Liver (tissue), 9 donors: ENCODE results near the gene LRRC28. TPM values are rescaled to one million over a fixed set of nuclear protein-coding genes. Genes with fewer than 3 reads are reported as not detected.

Experiments used
- DNase-seq: peaks from one replicate; pipeline ENCODE4 v3.0.0-alpha.2; 2017; ENCODE audit warnings: low spot score
- H3K27ac ChIP-seq, 2 donors: one replicate each; pipeline ENCODE4 v1.7.0; 2013; ENCODE audit warnings: inconsistent platforms in 2 of 2, low read length in 2 of 2, control low read depth in 1 of 2, low read depth in 1 of 2, mild to moderate bottlenecking in 1 of 2
- H3K27me3 ChIP-seq, 4 donors: one replicate each; pipeline versions ENCODE4 v1.6.1 to v1.7.0; 2013; ENCODE audit warnings: low read length in 3 of 4, inconsistent platforms in 1 of 4, mild to moderate bottlenecking in 1 of 4, moderate library complexity in 1 of 4; ENCODE audit not compliant: control insufficient read depth in 4 of 4, insufficient read depth in 4 of 4
- H3K36me3 ChIP-seq, 4 donors: one replicate each; pipeline versions ENCODE4 v1.6.1 to v1.7.0; 2013; ENCODE audit warnings: low read length in 3 of 4, mild to moderate bottlenecking in 3 of 4, low read depth in 1 of 4, moderate library complexity in 1 of 4; ENCODE audit not compliant: control insufficient read depth in 4 of 4, insufficient read depth in 3 of 4
- H3K4me1 ChIP-seq, 4 donors: one replicate each; pipeline versions ENCODE4 v1.6.1 to v1.7.0; 2013; ENCODE audit warnings: low read length in 3 of 4, mild to moderate bottlenecking in 3 of 4, moderate library complexity in 1 of 4; ENCODE audit not compliant: control insufficient read depth in 4 of 4, insufficient read depth in 4 of 4
- H3K4me3 ChIP-seq, 3 donors: one replicate each; pipeline versions ENCODE4 v1.6.1 to v1.7.0; 2013; ENCODE audit warnings: low read length in 3 of 3, control low read depth in 1 of 3, low read depth in 1 of 3, mild to moderate bottlenecking in 1 of 3
- H3K9ac ChIP-seq, 2 donors: one replicate each; pipeline ENCODE4 v1.7.0; 2013; ENCODE audit warnings: low read length in 2 of 2, mild to moderate bottlenecking in 2 of 2, moderate library complexity in 2 of 2, control low read depth in 1 of 2, low read depth in 1 of 2
- H3K9me3 ChIP-seq, 4 donors: one replicate each; pipeline versions ENCODE4 v1.6.1 to v1.7.0; 2013; ENCODE audit warnings: low read length in 3 of 4; ENCODE audit not compliant: control insufficient read depth in 4 of 4
- EGR1 ChIP-seq, 2 donors: IDR thresholded peaks; 2 replicates each; pipeline ENCODE4 v1.6.1; 2016 to 2018; ENCODE audit warnings: antibody characterized with exemption in 2 of 2, low read depth in 2 of 2
- FOXA1 ChIP-seq: IDR thresholded peaks from 2 replicates; pipeline ENCODE4 v1.6.1; 2016; ENCODE audit warnings: antibody characterized with exemption
- FOXA2 ChIP-seq: IDR thresholded peaks from 2 replicates; pipeline ENCODE4 v1.6.1; 2016; ENCODE audit warnings: antibody characterized with exemption
- GABPA ChIP-seq, 2 donors: IDR thresholded peaks in 1 of 2; conservative IDR thresholded peaks in 1 of 2; 2 replicates each; pipeline ENCODE4 v1.6.1; 2016; ENCODE audit warnings: antibody characterized with exemption in 2 of 2, mild to moderate bottlenecking in 1 of 2, moderate library complexity in 1 of 2
- NR2F2 ChIP-seq: IDR thresholded peaks from 2 replicates; pipeline ENCODE4 v1.6.1; 2016; ENCODE audit warnings: antibody characterized with exemption
- RXRA ChIP-seq, 2 donors: IDR thresholded peaks; 2 replicates each; pipeline ENCODE4 v1.6.1; 2017 to 2018; ENCODE audit warnings: antibody characterized with exemption in 2 of 2, mild to moderate bottlenecking in 1 of 2
- WGBS: extraction: QIAGEN DNeasy Blood & Tissue Kit; methylation state at CpG from one replicate; pipeline ENCODE4 v1.1.7; 2013; 5-methylcytosine and 5-hydroxymethylcytosine counted together
- polyA plus RNA-seq, 2 donors: library from polyadenylated mRNA; stranded (reverse) in 1 of 2; unstranded in 1 of 2; fragments of 200-250 nt in 1 of 2; fragments of >200 nt in 1 of 2; fragmentation: Nextera tagmentation in 1 of 2; extraction: Ambion mirVana in 1 of 2; gene quantifications; one replicate each; pipeline versions ENCODE4 v1.2.1 to v1.2.3, GENCODE V29; 2013 to 2015
- total RNA-seq, 2 donors: library from RNA; depleted of rRNA; stranded (reverse); fragments of >200 nt; gene quantifications; one replicate each; pipeline ENCODE4 v1.2.3, GENCODE V29; 2014
- TF ChIP-seq, protein P1 (sequence below): fragments of 150-350 bp; IDR thresholded peaks from 2 replicates; pipeline ENCODE4 v1.5.1; 2017; ENCODE audit warnings: improper control_type of control experiment, low read depth, low read length; ENCODE audit not compliant: missing input control
- TF ChIP-seq, protein P2 (sequence below): IDR thresholded peaks from 2 replicates; pipeline ENCODE4 v1.6.1; 2016; ENCODE audit warnings: antibody characterized with exemption, mild to moderate bottlenecking
- TF ChIP-seq, protein P3 (sequence below): IDR thresholded peaks from 2 replicates; pipeline ENCODE4 v1.6.1; 2016; ENCODE audit warnings: antibody characterized with exemption
- TF ChIP-seq, protein P4 (sequence below): IDR thresholded peaks from 2 replicates; pipeline ENCODE4 v1.6.1; 2016; ENCODE audit warnings: antibody characterized with exemption
- donor health status: healthy.
- donor health status: healthy.
- donor health status: healthy.
- donor health status: healthy.
- donor health status: healthy.

LRRC28 gene
- total and polyA plus RNA-seq, 4 donors, result 15.4 to 46.6 (median 41.0) TPM

DNA sequence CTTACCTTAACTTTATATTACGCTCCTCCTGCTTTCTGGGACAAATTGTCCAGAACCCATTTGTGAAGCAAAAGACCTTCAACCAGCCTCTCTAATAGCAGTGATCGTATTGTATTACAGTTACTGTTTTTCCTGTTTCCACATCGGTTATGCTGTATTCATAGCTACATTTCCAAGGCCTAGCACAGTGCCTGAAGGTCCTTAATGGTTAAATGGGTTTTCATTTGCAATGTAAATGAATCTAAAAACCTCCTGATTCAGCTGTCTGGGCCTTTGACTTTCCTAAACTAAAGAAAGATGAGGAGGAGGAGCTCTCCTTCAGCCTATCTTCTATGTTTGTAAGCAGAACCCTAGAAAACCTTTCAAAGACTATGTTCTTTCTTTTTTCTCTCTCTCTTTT, 99.1 kb downstream of the LRRC28 start:
- DNase-seq, result no peak
- Histone ChIP-seq H3K9me3 (no peaks in the 10 kb centered on the region), H3K27ac (no peak overlapping the region), H3K4me3 (no peak overlapping the region), H3K9ac (no peak overlapping the region), H3K4me1 (no peaks in the 10 kb centered on the region), H3K36me3 (peaks cover 3 to 16% (median 5%) of the 10 kb centered on the region in 4 donors), H3K27me3 (no peaks in the 10 kb centered on the region)
- 92% methylated on average over 3 of the region's 3 CpGs for WGBS
- TF ChIP-seq FOXA1, result no peak
- no peak for TF ChIP-seq EGR1 (IDR thresholded peaks at IDR 0.05; ENCODE audit: low read depth in 2 of 2)
- TF ChIP-seq, protein P1, sequence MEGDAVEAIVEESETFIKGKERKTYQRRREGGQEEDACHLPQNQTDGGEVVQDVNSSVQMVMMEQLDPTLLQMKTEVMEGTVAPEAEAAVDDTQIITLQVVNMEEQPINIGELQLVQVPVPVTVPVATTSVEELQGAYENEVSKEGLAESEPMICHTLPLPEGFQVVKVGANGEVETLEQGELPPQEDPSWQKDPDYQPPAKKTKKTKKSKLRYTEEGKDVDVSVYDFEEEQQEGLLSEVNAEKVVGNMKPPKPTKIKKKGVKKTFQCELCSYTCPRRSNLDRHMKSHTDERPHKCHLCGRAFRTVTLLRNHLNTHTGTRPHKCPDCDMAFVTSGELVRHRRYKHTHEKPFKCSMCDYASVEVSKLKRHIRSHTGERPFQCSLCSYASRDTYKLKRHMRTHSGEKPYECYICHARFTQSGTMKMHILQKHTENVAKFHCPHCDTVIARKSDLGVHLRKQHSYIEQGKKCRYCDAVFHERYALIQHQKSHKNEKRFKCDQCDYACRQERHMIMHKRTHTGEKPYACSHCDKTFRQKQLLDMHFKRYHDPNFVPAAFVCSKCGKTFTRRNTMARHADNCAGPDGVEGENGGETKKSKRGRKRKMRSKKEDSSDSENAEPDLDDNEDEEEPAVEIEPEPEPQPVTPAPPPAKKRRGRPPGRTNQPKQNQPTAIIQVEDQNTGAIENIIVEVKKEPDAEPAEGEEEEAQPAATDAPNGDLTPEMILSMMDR, result no peak
- no peak for TF ChIP-seq RXRA (IDR thresholded peaks at IDR 0.05)
- no peak for TF ChIP-seq GABPA (IDR thresholded peaks at IDR 0.05 in 1 of 2, conservative IDR thresholded peaks at IDR 0.05 in 1 of 2)
- TF ChIP-seq, protein P2, sequence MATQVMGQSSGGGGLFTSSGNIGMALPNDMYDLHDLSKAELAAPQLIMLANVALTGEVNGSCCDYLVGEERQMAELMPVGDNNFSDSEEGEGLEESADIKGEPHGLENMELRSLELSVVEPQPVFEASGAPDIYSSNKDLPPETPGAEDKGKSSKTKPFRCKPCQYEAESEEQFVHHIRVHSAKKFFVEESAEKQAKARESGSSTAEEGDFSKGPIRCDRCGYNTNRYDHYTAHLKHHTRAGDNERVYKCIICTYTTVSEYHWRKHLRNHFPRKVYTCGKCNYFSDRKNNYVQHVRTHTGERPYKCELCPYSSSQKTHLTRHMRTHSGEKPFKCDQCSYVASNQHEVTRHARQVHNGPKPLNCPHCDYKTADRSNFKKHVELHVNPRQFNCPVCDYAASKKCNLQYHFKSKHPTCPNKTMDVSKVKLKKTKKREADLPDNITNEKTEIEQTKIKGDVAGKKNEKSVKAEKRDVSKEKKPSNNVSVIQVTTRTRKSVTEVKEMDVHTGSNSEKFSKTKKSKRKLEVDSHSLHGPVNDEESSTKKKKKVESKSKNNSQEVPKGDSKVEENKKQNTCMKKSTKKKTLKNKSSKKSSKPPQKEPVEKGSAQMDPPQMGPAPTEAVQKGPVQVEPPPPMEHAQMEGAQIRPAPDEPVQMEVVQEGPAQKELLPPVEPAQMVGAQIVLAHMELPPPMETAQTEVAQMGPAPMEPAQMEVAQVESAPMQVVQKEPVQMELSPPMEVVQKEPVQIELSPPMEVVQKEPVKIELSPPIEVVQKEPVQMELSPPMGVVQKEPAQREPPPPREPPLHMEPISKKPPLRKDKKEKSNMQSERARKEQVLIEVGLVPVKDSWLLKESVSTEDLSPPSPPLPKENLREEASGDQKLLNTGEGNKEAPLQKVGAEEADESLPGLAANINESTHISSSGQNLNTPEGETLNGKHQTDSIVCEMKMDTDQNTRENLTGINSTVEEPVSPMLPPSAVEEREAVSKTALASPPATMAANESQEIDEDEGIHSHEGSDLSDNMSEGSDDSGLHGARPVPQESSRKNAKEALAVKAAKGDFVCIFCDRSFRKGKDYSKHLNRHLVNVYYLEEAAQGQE, result no peak
- TF ChIP-seq FOXA2, result no peak
- no peak for TF ChIP-seq NR2F2
- TF ChIP-seq, protein P3, sequence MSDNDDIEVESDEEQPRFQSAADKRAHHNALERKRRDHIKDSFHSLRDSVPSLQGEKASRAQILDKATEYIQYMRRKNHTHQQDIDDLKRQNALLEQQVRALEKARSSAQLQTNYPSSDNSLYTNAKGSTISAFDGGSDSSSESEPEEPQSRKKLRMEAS, result no peak

- Histone ChIP-seq H3K36me3 (peaks cover 0 to 16% (median 3%) of the 10 kb centered on the region in 4 donors), H3K9me3 (no peaks in the 10 kb centered on the region), H3K27me3 (no peaks in the 10 kb centered on the region), H3K9ac (no peak overlapping the region), H3K27ac (no peak overlapping the region), H3K4me1 (no peaks in the 10 kb centered on the region), H3K4me3 (no peak overlapping the region)
- DNase-seq, result no peak
- WGBS, result 80% methylated on average over 2 of the region's 2 CpGs
- TF ChIP-seq, protein P4, sequence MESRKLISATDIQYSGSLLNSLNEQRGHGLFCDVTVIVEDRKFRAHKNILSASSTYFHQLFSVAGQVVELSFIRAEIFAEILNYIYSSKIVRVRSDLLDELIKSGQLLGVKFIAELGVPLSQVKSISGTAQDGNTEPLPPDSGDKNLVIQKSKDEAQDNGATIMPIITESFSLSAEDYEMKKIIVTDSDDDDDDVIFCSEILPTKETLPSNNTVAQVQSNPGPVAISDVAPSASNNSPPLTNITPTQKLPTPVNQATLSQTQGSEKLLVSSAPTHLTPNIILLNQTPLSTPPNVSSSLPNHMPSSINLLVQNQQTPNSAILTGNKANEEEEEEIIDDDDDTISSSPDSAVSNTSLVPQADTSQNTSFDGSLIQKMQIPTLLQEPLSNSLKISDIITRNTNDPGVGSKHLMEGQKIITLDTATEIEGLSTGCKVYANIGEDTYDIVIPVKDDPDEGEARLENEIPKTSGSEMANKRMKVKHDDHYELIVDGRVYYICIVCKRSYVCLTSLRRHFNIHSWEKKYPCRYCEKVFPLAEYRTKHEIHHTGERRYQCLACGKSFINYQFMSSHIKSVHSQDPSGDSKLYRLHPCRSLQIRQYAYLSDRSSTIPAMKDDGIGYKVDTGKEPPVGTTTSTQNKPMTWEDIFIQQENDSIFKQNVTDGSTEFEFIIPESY, result no peak
Measured at GRCh38 chr15:99359769-99360168, 108.5 kb downstream of the LRRC28 start.
